ENCODE measurements around the gene MRPL21.

- TF ChIP-seq EZH2 (IDR thresholded peaks at IDR 0.05; ENCODE audit: borderline replicate concordance, low read depth, low read length, poor library complexity, severe bottlenecking): no peak
- TF ChIP-seq, protein P1, sequence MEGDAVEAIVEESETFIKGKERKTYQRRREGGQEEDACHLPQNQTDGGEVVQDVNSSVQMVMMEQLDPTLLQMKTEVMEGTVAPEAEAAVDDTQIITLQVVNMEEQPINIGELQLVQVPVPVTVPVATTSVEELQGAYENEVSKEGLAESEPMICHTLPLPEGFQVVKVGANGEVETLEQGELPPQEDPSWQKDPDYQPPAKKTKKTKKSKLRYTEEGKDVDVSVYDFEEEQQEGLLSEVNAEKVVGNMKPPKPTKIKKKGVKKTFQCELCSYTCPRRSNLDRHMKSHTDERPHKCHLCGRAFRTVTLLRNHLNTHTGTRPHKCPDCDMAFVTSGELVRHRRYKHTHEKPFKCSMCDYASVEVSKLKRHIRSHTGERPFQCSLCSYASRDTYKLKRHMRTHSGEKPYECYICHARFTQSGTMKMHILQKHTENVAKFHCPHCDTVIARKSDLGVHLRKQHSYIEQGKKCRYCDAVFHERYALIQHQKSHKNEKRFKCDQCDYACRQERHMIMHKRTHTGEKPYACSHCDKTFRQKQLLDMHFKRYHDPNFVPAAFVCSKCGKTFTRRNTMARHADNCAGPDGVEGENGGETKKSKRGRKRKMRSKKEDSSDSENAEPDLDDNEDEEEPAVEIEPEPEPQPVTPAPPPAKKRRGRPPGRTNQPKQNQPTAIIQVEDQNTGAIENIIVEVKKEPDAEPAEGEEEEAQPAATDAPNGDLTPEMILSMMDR (conservative IDR thresholded peaks at IDR 0.05; ENCODE audit: low read depth, low read length): 0 out of 2 replicates have a peak, but pooled peaks have one; percentile 15
These were observed 33.2 kb downstream of the MRPL21 start for GRCh38 chr11:68870470-68870869.

Measured in A673 (cell line).